Esophagus muscularis mucosa (tissue), 4 donors: Measurements from ENCODE around the gene EPHB2. TPM values are rescaled to one million over a fixed set of nuclear protein-coding genes. Genes with fewer than 3 reads are reported as not detected.

Experiments
- DNase-seq: peaks from one replicate; pipeline ENCODE4 v3.0.0-alpha.2; 2017; ENCODE audit errors: extremely low spot score
- H3K27ac ChIP-seq, 4 donors: fragments of 200-600 bp; sonication (generic); replicated peaks in 1 of 4; 1 replicate in 3 of 4; 2 replicates in 1 of 4; pipeline ENCODE4 v1.5.1; 2016 to 2019; ENCODE audit warnings: mild to moderate bottlenecking in 1 of 4
- H3K27me3 ChIP-seq, 4 donors: fragments of 200-600 bp; sonication (generic); one replicate each; pipeline versions ENCODE4 v1.5.1 to v1.6.0; 2016 to 2019
- H3K36me3 ChIP-seq, 4 donors: fragments of 200-600 bp; sonication (generic); one replicate each; pipeline ENCODE4 v1.5.1; 2016 to 2019
- H3K4me1 ChIP-seq, 4 donors: fragments of 200-600 bp; sonication (generic); one replicate each; pipeline ENCODE4 v1.5.1; 2016 to 2019
- H3K4me3 ChIP-seq, 4 donors: fragments of 200-600 bp; sonication (generic); 1 replicate in 2 of 4; 2 replicates in 2 of 4; pipeline ENCODE4 v1.5.1; 2016 to 2019; ENCODE audit warnings: mild to moderate bottlenecking in 4 of 4, moderate library complexity in 1 of 4
- H3K9me3 ChIP-seq, 4 donors: fragments of 200-600 bp; sonication (generic); 1 replicate in 3 of 4; 2 replicates in 1 of 4; pipeline ENCODE4 v1.5.1; 2016 to 2019
- CTCF ChIP-seq, 3 experiments: fragments of 200-600 bp in 2 of 3; fragments of 450-650 bp in 1 of 3; sonication (generic) in 2 of 3; IDR thresholded peaks; one replicate each; pipeline ENCODE4 v1.5.1; 2017 to 2019; ENCODE audit warnings: antibody characterized with exemption in 3 of 3, mild to moderate bottlenecking in 2 of 3, moderate library complexity in 1 of 3
- EP300 ChIP-seq: sonication (generic); formaldehyde crosslinking; IDR thresholded peaks from one replicate; pipeline ENCODE4 v1.6.1; 2017; ENCODE audit warnings: antibody characterized with exemption
- POLR2A ChIP-seq: fragments of 450-650 bp; IDR thresholded peaks from one replicate; pipeline ENCODE4 v1.6.1; 2017; ENCODE audit warnings: antibody characterized with exemption, moderate library complexity, mild to moderate bottlenecking, low read depth
- POLR2AphosphoS5 ChIP-seq, 2 donors: sonication (generic); formaldehyde crosslinking; IDR thresholded peaks; one replicate each; pipeline ENCODE4 v1.6.1; 2017; ENCODE audit warnings: antibody characterized with exemption in 2 of 2
- WGBS: methylation state at CpG from one replicate; pipeline ENCODE4 v1.1.5; 2018; 5-methylcytosine and 5-hydroxymethylcytosine counted together
- intact Hi-C: fragments of 100-400 bp; cut with DNase I; formaldehyde crosslinking; loops from one replicate; pipeline ENCODE4 v1.15.1; 2023
- total RNA-seq, 4 donors: library from RNA; depleted of rRNA; stranded (reverse); fragments of >200 nt; gene quantifications; one replicate each; pipeline versions ENCODE4 v1.1.0 to v1.2.1, GENCODE V29; 2016

The EPHB2 gene
- total RNA-seq, 4 donors from 2014 or later: 1.5 to 3.3 (median 1.9) TPM

DNA sequence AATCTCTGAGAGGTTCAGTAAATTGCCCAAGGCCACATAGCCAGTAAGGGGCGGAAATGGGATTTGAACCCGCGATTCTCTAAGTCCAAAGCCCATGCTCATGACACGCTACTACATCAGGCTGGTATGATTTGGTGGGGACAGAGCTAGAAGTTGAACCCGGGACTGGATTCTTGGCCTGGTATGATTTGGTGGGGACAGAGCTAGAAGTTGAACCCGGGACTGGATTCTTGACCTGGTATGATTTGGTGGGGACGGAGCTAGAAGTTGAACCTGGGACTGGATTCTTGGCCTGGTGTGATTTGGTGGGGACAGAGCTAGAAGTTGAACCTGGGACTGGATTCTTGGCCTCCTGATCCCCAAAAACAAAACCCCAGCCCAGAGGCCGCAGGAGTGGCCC, 23.0 kb downstream of the EPHB2 start:
- intact Hi-C loops: no loop called here
- Histone ChIP-seq H3K4me1 (peaks cover 0 to 5% (median 0%) of the 10 kb centered on the region in 4 donors), H3K9me3 (no peaks in the 10 kb centered on the region), H3K36me3 (no peaks in the 10 kb centered on the region), H3K4me3 (no peak overlapping the region), H3K27ac (no peak overlapping the region), H3K27me3 (no peaks in the 10 kb centered on the region)
- WGBS: 91% methylated on average over 8 of the region's 8 CpGs
- no peak for DNase-seq
- no peak for TF ChIP-seq CTCF (IDR thresholded peaks at IDR 0.05)
- TF ChIP-seq POLR2AphosphoS5 (IDR thresholded peaks at IDR 0.05): no peak
- no peak for TF ChIP-seq EP300
- TF ChIP-seq POLR2A: no peak

GRCh38 chr1:22736501-22737080, 26.0 kb downstream of the EPHB2 start:
- Histone ChIP-seq H3K4me3 (no peak overlapping the region), H3K27ac (no peak overlapping the region), H3K4me1 (no peaks in the 10 kb centered on the region), H3K27me3 (peaks cover 0 to 17% (median 2%) of the 10 kb centered on the region in 4 donors), H3K36me3 (no peaks in the 10 kb centered on the region), H3K9me3 (no peaks in the 10 kb centered on the region)
- DNase-seq: no peak
- TF ChIP-seq CTCF (IDR thresholded peaks at IDR 0.05) (no peak), POLR2A (no peak), POLR2AphosphoS5 (IDR thresholded peaks at IDR 0.05) (no peak), EP300 (no peak)
- WGBS: 87% methylated on average over 9 of the region's 23 CpGs
- intact Hi-C loops: no loop called here

GRCh38 chr1:22737374-22738068, 26.9 kb downstream of the EPHB2 start:
- no peak for TF ChIP-seq POLR2AphosphoS5 (IDR thresholded peaks at IDR 0.05)
- TF ChIP-seq POLR2A: no peak
- no peak for TF ChIP-seq CTCF (IDR thresholded peaks at IDR 0.05)
- TF ChIP-seq EP300: no peak
- Histone ChIP-seq H3K27ac (no peak overlapping the region), H3K4me3 (no peak overlapping the region), H3K36me3 (no peaks in the 10 kb centered on the region), H3K9me3 (no peaks in the 10 kb centered on the region), H3K4me1 (no peaks in the 10 kb centered on the region), H3K27me3 (peaks cover 0 to 25% (median 2%) of the 10 kb centered on the region in 4 donors)
- intact Hi-C loops: no loop called here
- DNase-seq: no peak
- WGBS: 85% methylated on average over 2 of the region's 2 CpGs

DNA sequence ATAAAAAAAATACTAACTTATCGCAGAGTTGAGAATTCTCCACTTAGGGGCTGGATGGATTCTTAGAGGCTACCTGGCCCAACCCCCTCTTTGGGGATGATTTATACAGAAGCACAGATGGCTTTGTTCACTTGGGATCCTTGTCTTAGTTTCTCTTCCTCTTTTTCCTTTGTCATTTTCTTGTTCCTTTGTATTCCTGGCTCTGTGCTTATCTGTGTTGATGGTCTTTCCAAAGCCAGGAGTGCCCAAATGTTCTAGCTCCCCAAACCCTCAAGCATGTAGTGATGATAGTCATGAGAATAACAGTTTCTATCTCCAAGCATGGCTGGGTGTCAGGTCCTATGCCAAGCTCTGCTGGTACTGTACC, 27.4 kb downstream of the EPHB2 start:
- Histone ChIP-seq H3K27ac (no peak overlapping the region), H3K4me1 (no peaks in the 10 kb centered on the region), H3K27me3 (peaks cover 0 to 25% (median 2%) of the 10 kb centered on the region in 4 donors), H3K9me3 (no peaks in the 10 kb centered on the region), H3K4me3 (no peak overlapping the region), H3K36me3 (no peaks in the 10 kb centered on the region)
- TF ChIP-seq POLR2A (no peak), EP300 (no peak), POLR2AphosphoS5 (IDR thresholded peaks at IDR 0.05) (no peak), CTCF (IDR thresholded peaks at IDR 0.05) (no peak)
- no peak for DNase-seq
- WGBS: 94% methylated on average over 1 of the region's 1 CpG
- intact Hi-C loops: no loop called here
